Hematopoietic multipotent progenitor cell treated with erythropoietin and hydrocortisone succinate and interleukin-3 and kit ligand, for 15 days (in vitro differentiated cells): ENCODE data around the gene ZNF37A.
"Not testable (repeated sequence)": the region's sequence is repeated elsewhere in the genome, so short reads cannot be mapped to it uniquely, and the experiment has no call there.

ENCODE experiments used
- DNase-seq: peaks from one replicate; pipeline ENCODE4 v3.0.0-alpha.2; 2015; ENCODE audit warnings: low spot score

ZNF37A gene

GRCh38 chr10:38150891-38151463 is 56.8 kb downstream of the ZNF37A start:
- DNase-seq: not testable (repeated sequence)

GRCh38 chr10:38156416-38157269 is 62.5 kb downstream of the ZNF37A start:
- DNase-seq: no peak

- DNase-seq: no peak
These were observed 63.1 kb downstream of the ZNF37A start for GRCh38 chr10:38157270-38157685.

- no peak for DNase-seq
These were observed 64.9 kb downstream of the ZNF37A start for GRCh38 chr10:38159004-38159403.

- no peak for DNase-seq
These were observed 69.5 kb downstream of the ZNF37A start for GRCh38 chr10:38163617-38164016.

- no peak for DNase-seq
These were observed 80.2 kb downstream of the ZNF37A start for GRCh38 chr10:38174336-38174735.

GRCh38 chr10:38184477-38184876 is 90.3 kb downstream of the ZNF37A start:
- DNase-seq: no peak
